Hepatocyte (in vitro differentiated cells): ENCODE results near the gene ACTG1. TPM values are rescaled to one million over a fixed set of nuclear protein-coding genes. Genes with fewer than 3 reads are reported as not detected.

Experiments
- DNase-seq: peaks from one replicate; pipeline ENCODE4 v3.0.0-alpha.2; 2016; ENCODE audit warnings: low spot score
- H2AFZ ChIP-seq: fragments of 200-600 bp; sonication (generic); 2 replicates; pipeline ENCODE4 v1.6.0; 2016; ENCODE audit warnings: antibody characterized with exemption, mild to moderate bottlenecking
- H3K27ac ChIP-seq: fragments of 200-600 bp; sonication (generic); 2 replicates; pipeline ENCODE4 v1.5.1; 2016; ENCODE audit warnings: mild to moderate bottlenecking
- H3K27me3 ChIP-seq: fragments of 200-600 bp; sonication (generic); 2 replicates; pipeline ENCODE4 v1.6.1; 2016
- H3K36me3 ChIP-seq: fragments of 200-600 bp; sonication (generic); replicated peaks from 2 replicates; pipeline ENCODE4 v1.5.1; 2016; ENCODE audit warnings: low read depth; ENCODE audit not compliant: insufficient read depth
- H3K4me1 ChIP-seq: fragments of 200-600 bp; sonication (generic); 2 replicates; pipeline ENCODE4 v1.5.1; 2016; ENCODE audit warnings: mild to moderate bottlenecking, moderate library complexity; ENCODE audit not compliant: insufficient read depth
- H3K4me2 ChIP-seq: fragments of 200-600 bp; sonication (generic); 2 replicates; pipeline ENCODE4 v1.6.0; 2016
- H3K4me3 ChIP-seq: fragments of 200-600 bp; sonication (generic); 2 replicates; pipeline ENCODE4 v1.5.1; 2016; ENCODE audit warnings: mild to moderate bottlenecking
- H3K79me2 ChIP-seq: fragments of 200-600 bp; sonication (generic); 2 replicates; pipeline ENCODE4 v1.6.0; 2017; ENCODE audit warnings: mild to moderate bottlenecking
- H3K9me2 ChIP-seq: fragments of 200-600 bp; sonication (generic); replicated peaks from 2 replicates; pipeline ENCODE4 v1.6.0; 2017; ENCODE audit warnings: mild to moderate bottlenecking; ENCODE audit not compliant: insufficient read depth
- H3K9me3 ChIP-seq: fragments of 200-600 bp; sonication (generic); 2 replicates; pipeline ENCODE4 v1.5.1; 2016; ENCODE audit warnings: low read depth, mild to moderate bottlenecking
- H4K20me1 ChIP-seq: fragments of 200-600 bp; sonication (generic); 2 replicates; pipeline ENCODE4 v1.6.0; 2016; ENCODE audit warnings: mild to moderate bottlenecking; ENCODE audit not compliant: insufficient read depth, poor library complexity, severe bottlenecking
- EZH2 ChIP-seq: fragments of 200-600 bp; sonication (generic); IDR thresholded peaks from 2 replicates; pipeline ENCODE4 v1.6.1; 2016; ENCODE audit warnings: antibody characterized with exemption, mild to moderate bottlenecking, borderline replicate concordance
- EZH2phosphoT487 ChIP-seq: fragments of 200-600 bp; sonication (generic); IDR thresholded peaks from one replicate; pipeline ENCODE4 v1.6.1; 2018; ENCODE audit warnings: antibody characterized with exemption, mild to moderate bottlenecking, low read depth, moderate library complexity; ENCODE audit not compliant: unreplicated experiment, severe bottlenecking
- WGBS: methylation state at CpG from one replicate; pipeline ENCODE4 v1.1.6; 2016; ENCODE audit warnings: low lambda C conversion rate; ENCODE audit errors: missing lambda C conversion rate; 5-methylcytosine and 5-hydroxymethylcytosine counted together
- polyA plus RNA-seq: library from polyadenylated mRNA; unstranded; fragments of >200 nt; fragmentation: Nextera tagmentation; extraction: Ambion mirVana; gene quantifications from 2 replicates; pipeline ENCODE4 v1.2.1, GENCODE V29; 2016
- total RNA-seq: library from RNA; depleted of rRNA; stranded (reverse); fragments of >200 nt; gene quantifications from 2 replicates; pipeline ENCODE4 v1.2.3, GENCODE V29; 2014
- TF ChIP-seq, protein P1 (sequence below): fragments of 200-600 bp; sonication (generic); IDR thresholded peaks from 2 replicates; pipeline ENCODE4 v1.5.1; 2016; ENCODE audit warnings: antibody characterized with exemption, mild to moderate bottlenecking; ENCODE audit not compliant: poor library complexity

ACTG1 gene
- total and polyA plus RNA-seq, 2 experiments from 2014 or later: 2,832 to 3,298 TPM

DNA sequence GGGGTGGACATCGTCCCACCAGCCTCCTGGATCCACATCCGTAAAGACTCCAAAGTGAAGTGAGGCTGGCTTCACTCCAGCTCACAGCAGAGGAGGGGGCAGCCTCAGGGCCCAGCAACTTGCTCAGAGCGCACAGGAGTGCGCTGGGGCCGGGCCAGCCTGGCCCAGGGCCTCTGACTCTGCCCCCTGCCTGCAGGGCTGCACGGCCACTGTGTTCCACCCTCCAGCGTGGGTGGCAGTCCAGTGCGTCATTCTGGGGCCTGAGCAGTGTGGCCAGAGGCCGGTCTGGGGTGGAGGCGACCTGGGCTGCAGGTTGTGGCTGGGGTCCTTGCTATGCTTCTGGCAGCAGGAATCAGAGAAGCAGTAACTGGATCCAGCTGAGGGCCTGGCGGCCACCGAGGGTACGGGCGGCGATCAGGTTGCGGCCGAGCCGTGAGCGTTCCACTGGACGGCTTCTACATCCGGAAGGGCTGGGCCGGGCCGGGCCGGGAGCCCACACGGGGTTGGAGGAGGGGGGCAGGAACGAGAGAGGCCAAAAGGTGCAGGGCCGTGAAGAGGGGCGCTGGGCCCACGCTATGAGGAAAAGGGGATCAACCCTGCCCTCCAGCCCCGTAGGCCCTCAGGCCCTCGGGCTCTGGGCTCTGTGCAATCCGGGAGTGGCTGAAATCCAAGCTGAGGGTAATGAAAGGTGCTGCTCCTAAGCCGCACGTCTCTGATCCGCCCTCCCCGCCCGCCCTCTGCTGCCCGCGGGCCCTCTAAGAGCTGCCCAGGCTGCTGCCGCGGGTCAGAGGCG lies 15.2 kb upstream of the ACTG1 start, which contains the start of gene FSCN2:
TSS of gene FSCN2 (plus strand) at position 787 of the 793 bp plus-strand sequence. CDS start 155 bp downstream, outside the sequence.
- Histone ChIP-seq H3K4me1 (peaks cover 11% of the 10 kb centered on the region), H4K20me1 (no peaks in the 10 kb centered on the region), H3K79me2 (no peaks in the 10 kb centered on the region), H3K4me3 (no peak within 1 kb of the TSS), H3K27me3 (no peaks in the 10 kb centered on the region), H3K4me2 (no peak within 1 kb of the TSS), H2AFZ (no peak within 1 kb of the TSS), H3K36me3 (no peaks in the 10 kb centered on the region), H3K27ac (no peak within 1 kb of the TSS), H3K9me3 (no peaks in the 10 kb centered on the region), H3K9me2 (no peaks in the 10 kb centered on the region)
- TF ChIP-seq, protein P1, sequence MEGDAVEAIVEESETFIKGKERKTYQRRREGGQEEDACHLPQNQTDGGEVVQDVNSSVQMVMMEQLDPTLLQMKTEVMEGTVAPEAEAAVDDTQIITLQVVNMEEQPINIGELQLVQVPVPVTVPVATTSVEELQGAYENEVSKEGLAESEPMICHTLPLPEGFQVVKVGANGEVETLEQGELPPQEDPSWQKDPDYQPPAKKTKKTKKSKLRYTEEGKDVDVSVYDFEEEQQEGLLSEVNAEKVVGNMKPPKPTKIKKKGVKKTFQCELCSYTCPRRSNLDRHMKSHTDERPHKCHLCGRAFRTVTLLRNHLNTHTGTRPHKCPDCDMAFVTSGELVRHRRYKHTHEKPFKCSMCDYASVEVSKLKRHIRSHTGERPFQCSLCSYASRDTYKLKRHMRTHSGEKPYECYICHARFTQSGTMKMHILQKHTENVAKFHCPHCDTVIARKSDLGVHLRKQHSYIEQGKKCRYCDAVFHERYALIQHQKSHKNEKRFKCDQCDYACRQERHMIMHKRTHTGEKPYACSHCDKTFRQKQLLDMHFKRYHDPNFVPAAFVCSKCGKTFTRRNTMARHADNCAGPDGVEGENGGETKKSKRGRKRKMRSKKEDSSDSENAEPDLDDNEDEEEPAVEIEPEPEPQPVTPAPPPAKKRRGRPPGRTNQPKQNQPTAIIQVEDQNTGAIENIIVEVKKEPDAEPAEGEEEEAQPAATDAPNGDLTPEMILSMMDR: no peak
- TF ChIP-seq EZH2 (no peak), EZH2phosphoT487 (no peak)
- 83% methylated on average over 29 of the region's 42 CpGs for WGBS
- no peak for DNase-seq

DNA sequence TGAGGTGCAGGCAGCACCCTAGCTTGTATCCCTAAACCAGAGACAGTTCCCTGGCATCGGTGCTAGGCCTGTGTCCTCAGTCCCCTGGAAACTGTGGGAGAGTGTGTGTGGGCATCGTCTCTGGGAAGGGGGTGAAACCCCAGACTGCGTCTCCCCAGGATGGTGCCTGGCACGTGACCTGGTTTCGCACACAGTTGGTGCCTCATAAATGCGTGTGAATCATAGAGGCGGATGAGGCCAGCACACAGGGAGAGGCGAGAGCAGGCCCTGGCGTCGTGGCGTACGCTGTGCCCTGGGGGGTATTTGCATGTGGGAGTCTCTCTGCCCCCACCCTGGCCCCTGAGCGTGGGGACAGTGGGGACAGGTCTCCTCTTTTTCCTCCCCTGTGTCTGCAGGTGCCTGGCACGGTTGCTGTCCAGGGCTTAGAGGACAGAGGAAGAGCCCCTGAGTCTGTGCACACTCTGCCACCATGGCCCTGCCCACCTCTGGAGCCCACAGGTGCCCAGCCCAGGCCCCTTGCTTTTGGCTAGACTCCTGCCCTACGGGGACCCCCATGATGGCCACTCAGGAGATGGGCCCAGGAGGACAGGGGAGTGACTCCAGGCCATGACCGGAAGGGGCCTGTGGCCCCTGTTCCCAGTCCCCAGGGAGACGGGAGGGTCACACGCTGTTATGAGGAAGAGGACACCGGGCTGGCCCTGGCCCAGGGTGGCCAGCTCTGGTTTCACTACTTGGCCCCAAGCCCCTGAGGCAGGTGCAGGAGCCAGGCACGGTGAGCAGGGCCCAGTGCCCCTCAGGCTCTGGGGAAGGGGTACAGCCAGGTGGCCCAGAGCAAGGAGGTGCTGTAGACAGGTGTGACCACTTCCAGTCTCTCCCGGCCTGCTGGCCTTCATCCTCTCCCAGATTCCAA lies 14.3 kb upstream of the ACTG1 start:
- no peaks in the 10 kb centered on the region for H3K9me3 ChIP-seq
- 92% methylated on average over 21 of the region's 21 CpGs for WGBS
- H3K4me2 ChIP-seq: no peak overlapping the region
- H3K27me3 ChIP-seq: no peaks in the 10 kb centered on the region
- DNase-seq: no peak
- H3K4me1 ChIP-seq: peaks cover 12% of the 10 kb centered on the region
- no peaks in the 10 kb centered on the region for H3K79me2 ChIP-seq
- no peaks in the 10 kb centered on the region for H4K20me1 ChIP-seq
- H3K27ac ChIP-seq: no peak overlapping the region
- no peaks in the 10 kb centered on the region for H3K9me2 ChIP-seq
- H3K4me3 ChIP-seq: no peak overlapping the region
- TF ChIP-seq, protein P1: no peak
- TF ChIP-seq EZH2phosphoT487: no peak
- no peak for TF ChIP-seq EZH2
- H3K36me3 ChIP-seq: no peaks in the 10 kb centered on the region
- no peak overlapping the region for H2AFZ ChIP-seq

DNA sequence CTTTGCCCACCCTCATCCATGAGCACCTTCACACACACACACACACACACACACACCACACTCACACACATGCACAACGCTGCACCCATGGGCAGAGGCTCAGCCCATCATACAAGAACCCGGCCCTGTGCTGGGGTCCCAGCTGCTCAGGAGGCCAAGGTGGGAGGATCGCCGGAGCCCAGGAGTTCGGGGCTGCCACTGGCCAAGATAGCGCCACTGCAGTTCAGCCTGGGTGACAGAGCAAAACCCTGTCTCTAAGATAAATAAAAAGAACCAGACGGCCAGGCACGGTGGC lies 12.2 kb upstream of the ACTG1 start:
- TF ChIP-seq EZH2 (no peak), EZH2phosphoT487 (no peak)
- TF ChIP-seq, protein P1: no peak
- Histone ChIP-seq H2AFZ (no peak overlapping the region), H3K4me2 (no peak overlapping the region), H3K9me3 (no peaks in the 10 kb centered on the region), H3K4me3 (no peak overlapping the region), H3K4me1 (peaks cover 17% of the 10 kb centered on the region), H3K36me3 (no peaks in the 10 kb centered on the region), H4K20me1 (no peaks in the 10 kb centered on the region), H3K79me2 (no peaks in the 10 kb centered on the region), H3K27me3 (no peaks in the 10 kb centered on the region), H3K27ac (no peak overlapping the region), H3K9me2 (no peaks in the 10 kb centered on the region)
- no peak for DNase-seq
- 88% methylated on average over 8 of the region's 8 CpGs for WGBS
